ENCODE data around the gene PDZD2.

GRCh38 chr5:31990081-31990650 lies 351.2 kb downstream of the PDZD2 start:
- no peak for TF ChIP-seq EZH2 (IDR thresholded peaks at IDR 0.05; ENCODE audit: low read depth)
- TF ChIP-seq CTCF (conservative IDR thresholded peaks at IDR 0.05): no peak

Measured in PC-9 (cell line).